ENCODE data around the gene PARP12.

GRCh38 chr7:139998572-139998971, 64.2 kb downstream of the PARP12 start:
- TF ChIP-seq CTCF (IDR thresholded peaks at IDR 0.05) (no peak), EZH2 (IDR thresholded peaks at IDR 0.05) (no peak)

All from neural progenitor cell (in vitro differentiated cells).